Posterior cingulate gyrus (tissue), 11 donors: Measurements from ENCODE around the gene CIAO3.

Source experiments
- DNase-seq, 10 donors: peaks; one replicate each; pipeline versions ENCODE4 v3.0.0 to v3.0.0-alpha.2; 2020 to 2021; ENCODE audit warnings: mixed read lengths in 3 of 10
- intact Hi-C: fragments of 100-400 bp; cut with DNase I; formaldehyde crosslinking; loops from one replicate; pipeline ENCODE4 v1.15.1; 2023

CIAO3 gene

DNA sequence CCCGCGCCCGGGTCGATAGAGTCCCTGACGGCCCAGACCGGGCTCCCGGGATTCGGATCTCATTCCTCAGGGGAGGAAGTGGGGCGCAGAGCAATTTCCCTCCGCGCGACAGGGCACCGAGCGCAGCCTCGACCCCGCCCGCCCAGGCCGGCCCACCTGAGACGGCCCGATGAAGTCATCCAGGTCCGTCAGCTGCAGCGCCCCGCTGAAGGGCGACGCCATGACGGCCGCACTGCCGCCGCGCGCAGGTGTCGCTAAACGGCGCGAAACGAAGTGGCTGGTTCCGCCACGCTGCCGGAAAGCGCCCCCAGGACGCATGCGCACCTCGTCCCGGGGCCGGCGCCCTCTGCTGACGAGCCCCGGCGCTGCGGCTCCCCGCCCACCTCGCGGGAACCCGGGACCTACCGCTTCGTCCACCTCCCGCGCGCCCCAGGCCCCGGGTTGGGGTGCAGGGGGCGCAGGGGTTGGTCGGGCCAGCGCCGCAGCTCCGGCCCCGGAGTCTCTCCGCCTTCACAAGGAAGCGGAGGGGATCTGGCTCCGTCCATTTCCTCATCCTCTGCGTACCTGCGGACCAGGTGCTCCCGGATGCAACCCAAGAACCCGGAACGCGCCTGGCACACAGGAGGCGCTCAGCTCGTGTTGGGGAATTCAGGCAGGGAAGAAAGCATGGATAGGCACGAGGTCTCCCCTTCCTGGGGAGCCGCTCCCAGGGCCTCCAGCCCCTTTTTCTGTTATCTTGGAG lies at the start of gene CIAO3:
CIAO3 (minus strand) TSS at position 234 of the 742 bp plus-strand sequence; CDS start at position 222, 12 bp downstream.
- peak; percentile 77 to 97 (median 85) for DNase-seq
- intact Hi-C loops: loop anchor here (2.0 kb wide), 3 partner anchors 20 to 46 kb away; partner anchors contain the start of gene ANTKMT

DNA sequence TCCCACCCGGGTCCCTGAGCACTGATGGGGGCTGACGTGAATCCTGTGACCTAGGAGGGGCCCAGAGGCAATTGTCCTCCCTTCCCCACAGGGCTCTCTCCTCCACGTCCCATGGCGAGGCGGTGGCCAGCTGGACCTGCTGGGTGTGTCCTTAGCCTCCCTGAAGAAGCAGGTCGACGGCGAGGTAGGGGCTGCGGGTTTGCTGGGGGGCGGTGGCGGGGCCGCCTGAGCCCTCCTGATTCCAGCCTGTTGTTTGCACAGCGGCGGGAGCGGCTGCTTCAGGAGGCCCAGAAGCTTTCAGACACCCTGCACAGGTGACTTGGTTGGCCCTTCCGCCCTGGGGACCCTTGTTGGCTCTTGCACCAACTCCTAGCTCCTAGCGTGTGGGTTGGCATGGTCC lies 49.3 kb upstream of the CIAO3 start:
- no peak for DNase-seq
- intact Hi-C loops: no loop called here

DNA sequence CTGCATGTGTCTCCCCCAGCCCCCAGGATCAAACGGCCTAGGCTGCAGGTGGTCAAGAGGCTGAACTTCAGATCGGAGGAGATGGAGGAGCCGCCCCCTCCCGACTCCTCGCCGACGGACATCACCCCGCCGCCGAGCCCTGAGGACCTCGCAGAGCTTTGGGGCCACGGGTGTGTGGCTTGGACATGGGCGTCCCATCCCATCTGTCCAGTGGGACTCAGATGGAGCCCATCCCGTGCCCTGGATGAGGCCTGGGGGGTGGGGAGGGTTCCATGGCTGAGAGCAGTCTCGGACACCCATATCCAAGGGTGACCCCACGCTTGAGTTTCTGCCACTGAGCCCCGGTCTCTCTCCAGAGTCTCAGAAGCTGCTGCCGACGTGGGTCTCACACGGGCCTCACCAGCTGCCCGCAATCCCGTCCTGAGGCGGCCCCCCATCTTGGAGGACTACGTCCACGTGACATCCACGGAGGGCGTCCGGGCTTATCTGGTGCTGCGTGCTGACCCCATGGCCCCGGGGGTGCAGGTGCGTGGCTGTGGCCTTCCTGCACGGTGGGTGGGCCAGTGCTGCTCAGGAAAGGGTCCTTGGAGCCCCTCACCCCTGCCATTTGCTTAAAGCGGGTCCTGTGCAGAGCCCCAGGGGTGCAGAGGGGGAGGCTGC lies 48.5 kb upstream of the CIAO3 start:
- intact Hi-C loops: no loop called here
- DNase-seq: no peak

DNA sequence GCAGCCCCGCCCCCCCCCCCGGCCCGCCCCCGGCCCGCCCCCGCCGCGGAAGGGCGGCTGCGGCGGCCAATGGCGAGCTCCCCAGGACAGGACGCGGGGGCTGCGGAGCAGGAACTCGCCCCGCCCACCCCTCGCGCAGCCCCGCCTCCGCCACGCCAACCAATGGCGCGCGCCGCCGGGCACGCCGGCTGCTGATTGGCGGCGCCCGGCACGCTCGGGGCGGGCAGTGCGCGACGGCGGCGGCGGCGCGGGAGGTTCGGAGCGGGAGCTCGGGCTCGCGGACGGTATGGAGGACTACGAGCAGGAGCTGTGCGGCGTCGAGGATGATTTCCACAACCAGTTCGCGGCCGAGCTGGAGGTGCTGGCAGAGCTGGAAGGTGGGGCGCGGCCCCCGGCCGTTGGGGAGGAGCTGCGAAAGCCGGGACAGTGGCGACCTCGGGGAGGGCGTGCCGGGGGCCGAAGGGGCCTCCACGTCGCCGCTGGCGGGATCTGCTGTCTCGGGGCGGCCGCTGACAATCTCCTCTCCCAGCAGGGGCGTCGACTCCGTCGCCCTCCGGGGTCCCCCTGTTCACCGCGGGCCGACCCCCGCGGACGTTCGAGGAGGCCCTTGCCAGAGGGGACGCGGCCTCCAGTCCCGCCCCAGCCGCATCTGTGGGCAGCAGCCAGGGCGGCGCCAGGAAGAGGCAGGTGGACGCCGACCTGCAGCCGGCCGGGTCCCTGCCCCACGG lies 47.8 kb upstream of the CIAO3 start, which contains the start of gene CHTF18:
CHTF18 (plus strand) TSS at position 222 of the 728 bp plus-strand sequence; CDS start at position 287, 65 bp downstream.
- intact Hi-C loops: loop anchor here (1.0 kb wide), 1 partner anchor 19 kb away; no protein-coding TSS in a partner anchor
- peak; percentile 80 to 99 (median 88) for DNase-seq

DNA sequence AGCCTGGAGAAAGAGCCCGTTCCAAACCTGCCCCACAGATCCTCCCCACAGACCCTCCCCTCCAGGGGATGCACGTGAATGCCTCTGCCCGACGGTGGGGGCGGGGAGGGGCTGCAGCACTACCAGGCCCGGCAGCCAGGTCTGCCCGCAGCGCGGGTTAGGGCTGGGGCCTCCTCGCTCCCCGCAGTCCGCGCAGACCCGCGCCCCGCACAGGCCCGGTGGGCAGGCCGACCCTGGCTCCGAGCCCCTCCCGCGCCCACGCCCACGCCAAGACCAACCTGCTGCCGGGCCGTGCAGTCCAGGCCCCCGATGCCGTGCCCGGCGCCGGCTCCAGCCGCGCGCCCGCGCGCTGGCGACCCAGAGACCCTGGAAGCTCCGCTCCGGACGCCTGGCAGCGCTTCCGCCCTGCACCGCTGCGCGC lies 47.2 kb upstream of the CIAO3 start, which contains the start of gene RPUSD1:
RPUSD1 (minus strand) TSS at position 404 of the 421 bp plus-strand sequence. CDS start 644 bp downstream, outside the sequence.
- intact Hi-C loops: loop anchor here (1.0 to 2.0 kb wide), 3 partner anchors 19 to 77 kb away; partner anchors contain the start of gene CIAO3
- no peak for DNase-seq

DNA sequence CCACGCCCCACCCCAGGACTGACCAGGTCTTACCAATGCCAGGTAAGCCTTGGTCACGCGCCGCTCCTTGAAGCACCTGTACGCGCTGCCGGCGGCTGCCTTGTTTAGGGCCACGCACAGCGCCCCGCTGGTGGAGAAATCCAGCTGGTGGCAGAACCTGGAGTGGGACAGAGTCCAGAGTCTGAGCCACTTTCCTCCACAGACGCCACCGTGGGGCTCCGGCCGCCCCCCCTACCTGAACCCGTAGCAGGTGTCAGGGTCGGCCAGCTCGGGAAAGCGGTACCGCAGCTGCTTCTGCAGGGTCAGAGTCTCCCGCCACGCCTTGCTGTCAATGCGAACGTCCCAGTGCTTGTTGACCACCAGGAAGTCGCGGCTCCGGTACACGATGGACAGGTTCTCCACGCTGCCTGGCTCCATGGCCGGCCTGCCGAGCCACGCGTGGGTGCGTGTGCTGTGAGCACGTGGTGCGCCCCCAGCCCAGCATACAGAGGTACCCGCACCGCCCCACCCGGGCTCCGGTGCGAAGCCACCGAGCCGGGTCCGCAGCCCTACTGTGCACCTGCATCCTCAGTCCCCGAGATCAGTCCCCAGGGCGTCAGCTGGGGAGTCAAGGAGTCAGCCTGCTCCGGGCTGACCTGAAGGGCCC lies 46.6 kb upstream of the CIAO3 start:
- intact Hi-C loops: loop anchor here (2.0 kb wide), 2 partner anchors 47 to 77 kb away; partner anchors contain the start of gene CIAO3
- peak in 1 of 10 donors; percentile 83 for DNase-seq

DNA sequence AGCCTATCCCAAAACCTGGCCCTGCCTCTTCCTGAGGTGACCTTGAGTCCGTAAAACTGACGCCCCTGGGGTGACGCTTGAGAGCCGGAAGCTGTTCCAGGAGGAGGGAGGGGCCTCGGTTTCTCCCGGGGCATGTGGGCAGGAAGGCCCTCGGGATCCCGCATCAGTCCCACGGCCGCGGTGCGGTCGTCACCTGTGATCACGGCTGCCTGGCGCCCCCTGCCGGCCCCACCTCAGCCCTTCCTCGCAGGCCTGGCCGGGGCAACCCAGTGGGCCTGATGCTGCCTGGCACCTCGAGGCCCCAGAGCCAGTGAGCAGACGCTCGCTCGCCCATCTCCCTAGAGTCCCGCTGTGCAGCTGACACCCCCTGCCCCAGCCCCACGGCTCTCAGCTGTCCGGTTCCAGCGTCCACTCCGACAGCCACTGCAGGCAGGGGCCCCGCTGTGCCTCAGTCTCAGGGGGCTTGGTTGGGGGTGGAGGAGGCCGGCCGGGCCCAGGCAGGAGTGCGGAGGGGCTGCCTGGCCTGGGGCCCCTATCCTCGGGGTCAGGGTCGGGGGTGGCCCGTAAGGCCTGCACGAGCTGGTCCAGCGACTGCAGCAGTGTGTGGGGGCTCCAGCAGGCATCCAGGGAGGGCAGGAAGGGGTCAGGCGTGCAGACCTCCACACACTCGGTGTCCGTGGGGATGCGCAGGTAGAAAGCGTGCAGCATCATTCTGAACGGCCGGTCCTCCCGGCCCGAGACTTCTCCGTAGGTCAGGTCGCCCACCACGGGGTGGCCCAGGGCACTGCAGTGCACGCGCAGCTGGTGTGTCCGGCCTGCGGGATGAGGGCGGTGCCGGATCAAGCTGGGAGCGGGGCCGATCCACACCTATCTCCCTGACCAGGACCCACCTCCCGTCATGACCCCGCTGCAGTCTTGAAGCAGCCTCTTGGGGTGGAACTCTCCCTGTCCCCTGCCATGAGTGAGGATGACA lies 45.1 kb upstream of the CIAO3 start:
- intact Hi-C loops: loop anchor here (2.0 kb wide), 2 partner anchors 45 to 75 kb away; partner anchors contain the start of gene CIAO3
- peak; percentile 56 to 96 (median 74) for DNase-seq

DNA sequence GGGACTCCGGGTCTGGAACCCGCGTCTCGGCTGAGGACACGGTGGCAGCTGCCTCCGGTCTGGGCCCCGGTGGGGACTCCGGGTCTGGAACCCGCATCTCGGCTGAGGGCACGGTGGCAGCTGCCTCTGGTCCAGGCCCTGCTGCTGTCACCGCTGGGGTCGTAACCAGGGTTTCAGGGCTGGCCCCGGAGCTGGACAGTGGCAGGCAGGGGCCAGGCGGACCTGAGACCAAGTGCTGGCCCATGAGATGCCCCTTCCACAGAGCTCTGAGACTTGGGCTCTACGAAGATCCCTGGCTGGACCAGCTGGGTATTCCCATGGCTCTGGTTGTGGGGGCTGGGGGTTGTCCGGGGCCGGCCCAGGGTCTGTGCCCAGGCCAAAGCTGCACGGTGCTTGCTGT lies 43.6 kb upstream of the CIAO3 start:
- intact Hi-C loops: no loop called here
- DNase-seq: no peak

DNA sequence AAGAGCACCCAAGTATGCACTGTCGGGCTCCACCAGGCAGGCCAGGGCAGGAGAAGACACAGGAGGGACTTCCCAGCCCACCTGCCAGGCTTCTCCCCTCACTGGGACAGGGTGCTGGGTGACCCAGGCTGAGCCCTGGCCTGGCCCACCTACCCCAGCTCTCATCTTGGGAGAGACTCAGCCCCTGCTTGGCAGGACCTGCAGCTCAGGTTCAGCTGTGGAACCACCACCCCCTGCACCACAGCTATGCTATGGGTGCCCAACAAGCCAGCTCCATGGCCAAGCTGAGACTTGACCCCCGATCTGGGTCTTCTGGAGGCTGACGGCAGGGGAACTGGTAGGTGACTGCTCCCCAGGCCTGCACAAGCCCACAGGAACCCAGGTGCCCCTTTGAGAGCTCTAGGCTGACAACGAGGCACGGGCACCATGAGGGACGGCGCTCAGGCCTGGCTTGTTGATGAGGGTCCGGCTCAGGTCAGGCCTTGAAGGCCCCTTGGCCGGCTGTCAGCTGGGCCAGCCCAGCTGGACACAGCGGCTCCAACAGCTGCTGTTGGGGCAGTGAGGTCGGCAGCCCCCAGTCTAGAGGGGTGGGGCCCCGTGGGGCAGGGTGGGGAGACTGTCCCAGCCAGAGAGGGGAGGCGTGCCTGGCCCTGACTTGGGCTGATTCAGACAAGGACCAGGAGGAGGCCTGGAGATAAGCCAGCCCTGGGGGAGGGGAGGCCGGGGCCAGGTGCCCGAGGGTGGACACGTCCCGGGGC lies 42.8 kb upstream of the CIAO3 start:
- intact Hi-C loops: no loop called here
- DNase-seq: no peak

DNA sequence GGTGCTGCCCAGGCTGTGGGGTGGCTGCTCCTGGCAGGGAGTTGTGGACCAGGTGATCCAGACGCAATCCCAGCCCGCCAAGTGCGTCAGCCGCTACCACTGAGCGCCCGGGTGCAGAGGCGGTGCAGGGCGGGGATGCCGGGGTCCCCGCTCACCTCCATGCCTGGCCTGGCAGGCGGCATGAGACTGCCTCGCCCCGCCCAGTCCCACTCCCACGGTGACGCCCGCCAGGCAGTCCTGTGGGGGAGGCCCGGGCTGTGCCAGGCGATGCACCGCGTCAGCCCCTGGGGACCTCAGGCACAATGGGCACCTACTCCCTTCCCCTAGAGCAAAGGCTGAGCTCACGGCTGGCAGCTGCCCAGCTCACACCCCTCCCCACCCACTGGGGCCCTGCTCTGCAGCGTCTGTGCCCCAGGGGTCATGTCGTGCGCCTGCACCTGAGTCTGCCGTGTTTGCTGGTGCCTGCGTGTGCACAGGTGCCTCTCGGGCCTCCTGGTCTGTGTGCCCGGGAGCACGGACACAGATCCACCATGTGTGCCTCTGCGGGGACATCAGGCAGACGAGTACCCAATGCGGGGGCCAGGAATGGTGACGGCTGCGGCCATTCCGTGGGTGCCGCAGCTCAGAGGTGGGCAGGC lies 42.1 kb upstream of the CIAO3 start:
- DNase-seq: peak in 2 of 10 donors; percentile 34 to 84
- intact Hi-C loops: no loop called here

DNA sequence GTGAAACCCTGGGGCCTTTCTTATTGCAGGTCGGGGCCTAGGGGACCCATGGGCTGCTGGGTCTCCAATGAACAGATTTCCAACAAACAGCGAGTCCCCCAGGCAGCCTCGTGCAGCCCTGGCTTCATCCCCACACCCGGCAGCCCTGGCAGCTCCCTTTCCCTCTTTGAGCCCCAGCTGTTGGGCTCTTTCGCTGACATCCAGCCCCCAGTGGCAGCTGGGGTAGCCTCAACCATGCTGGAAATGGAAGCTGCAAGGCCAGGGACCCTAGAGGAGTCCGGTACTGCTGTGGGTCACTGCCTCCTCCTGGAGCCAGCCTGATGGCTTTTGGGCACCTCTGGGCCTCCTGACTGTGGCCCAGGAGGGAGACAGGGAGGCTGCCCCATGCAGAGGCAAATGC lies 41.5 kb upstream of the CIAO3 start:
- no peak for DNase-seq
- intact Hi-C loops: no loop called here

DNA sequence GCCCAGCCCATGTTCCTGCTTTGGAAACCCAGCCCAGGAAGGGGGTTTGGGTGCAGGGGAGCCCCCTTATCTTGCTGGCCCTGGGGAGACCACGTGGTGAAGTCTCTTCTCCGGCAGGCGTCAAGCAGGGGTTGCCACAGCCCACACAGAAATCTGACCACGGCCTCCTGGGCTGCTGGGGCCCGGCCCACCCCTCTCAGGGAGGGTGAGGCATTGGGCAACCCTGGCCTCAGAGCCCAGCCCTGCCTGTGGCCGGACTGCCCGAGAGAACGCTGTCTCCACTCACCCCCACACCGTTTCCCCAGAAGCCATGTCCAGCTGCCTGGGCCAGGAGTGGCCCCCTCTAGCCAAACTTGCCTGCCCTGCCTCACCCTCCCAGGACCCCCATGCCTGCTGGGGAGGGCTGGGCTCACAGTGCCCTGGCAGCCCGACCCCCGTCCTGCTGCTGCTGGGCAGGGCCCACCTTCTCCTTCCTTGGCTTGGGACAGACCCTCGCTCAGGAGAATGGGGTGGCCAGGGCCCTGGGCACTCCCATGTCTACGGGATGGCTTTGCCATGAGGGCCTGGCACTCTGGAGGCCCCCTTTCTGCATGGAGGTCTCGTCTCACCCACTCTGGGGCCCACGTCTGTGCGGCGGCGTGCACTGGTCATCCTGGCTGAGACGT lies 40.7 kb upstream of the CIAO3 start:
- intact Hi-C loops: no loop called here
- DNase-seq: no peak

DNA sequence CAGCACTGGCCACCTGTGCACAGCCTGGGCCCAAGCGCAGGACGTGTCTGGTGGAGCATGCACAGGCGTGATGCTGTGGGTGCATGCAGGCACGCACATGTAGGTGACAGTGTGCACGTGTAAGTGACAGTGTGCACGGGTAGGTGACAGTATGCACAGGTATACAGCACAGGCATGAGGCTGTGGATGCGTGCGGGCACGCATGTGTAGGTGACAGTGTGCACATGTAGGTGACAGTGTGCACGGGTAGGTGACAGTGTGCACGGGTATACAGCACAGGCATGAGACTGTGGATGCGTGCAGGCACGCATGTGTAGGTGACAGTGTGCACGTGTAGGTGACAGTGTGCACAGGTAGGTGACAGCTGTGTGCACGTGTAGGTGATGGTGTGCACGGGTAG lies 39.5 kb upstream of the CIAO3 start:
- intact Hi-C loops: no loop called here
- DNase-seq: no peak

DNA sequence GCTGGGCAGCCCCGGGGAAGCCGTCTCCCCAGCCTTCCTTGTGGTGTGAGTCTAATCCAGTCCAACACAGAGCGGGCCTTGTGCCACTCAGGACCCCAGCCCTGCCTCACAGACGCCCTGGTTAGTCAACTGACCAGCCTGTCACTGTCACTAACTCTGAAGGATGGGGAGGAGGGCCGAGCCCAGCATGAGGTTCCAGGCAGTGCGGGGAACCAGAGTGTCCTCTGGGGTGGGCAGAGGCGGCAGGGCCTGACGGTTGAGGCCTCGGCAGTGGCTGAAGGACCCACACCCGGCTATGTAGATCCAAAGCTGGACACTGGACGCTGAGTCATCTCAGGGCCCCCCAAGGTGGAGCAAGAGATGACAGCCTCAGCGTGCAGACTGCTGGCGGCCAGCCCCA lies 38.8 kb upstream of the CIAO3 start:
- intact Hi-C loops: no loop called here
- no peak for DNase-seq

DNA sequence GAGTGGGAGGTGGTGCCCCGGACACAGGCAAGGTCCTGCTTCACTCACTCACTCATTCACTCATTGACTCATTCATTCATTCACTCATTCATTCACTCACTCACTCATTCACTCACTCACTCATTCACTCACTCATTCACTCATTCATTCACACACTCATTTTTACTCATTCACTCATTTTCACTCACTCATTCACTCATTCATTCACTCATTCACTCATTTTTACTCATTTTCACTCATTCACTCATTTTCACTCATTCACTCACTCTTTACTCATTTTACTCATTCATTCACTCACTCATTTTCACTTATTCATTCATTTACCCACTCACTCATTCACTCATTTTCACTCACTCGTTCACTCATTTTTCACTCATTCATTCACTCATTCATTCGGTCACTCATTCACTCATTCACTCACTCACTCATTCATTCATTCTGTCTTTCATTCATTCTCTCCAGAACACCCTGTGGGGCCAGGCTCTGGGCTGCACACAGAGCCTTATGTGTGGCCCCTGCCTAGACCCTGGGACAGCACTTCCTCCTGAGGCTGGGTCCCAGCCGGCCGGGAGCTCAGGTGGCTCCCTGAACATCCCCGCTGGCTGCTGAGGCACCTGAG lies 38.2 kb upstream of the CIAO3 start:
- no peak for DNase-seq
- intact Hi-C loops: no loop called here

DNA sequence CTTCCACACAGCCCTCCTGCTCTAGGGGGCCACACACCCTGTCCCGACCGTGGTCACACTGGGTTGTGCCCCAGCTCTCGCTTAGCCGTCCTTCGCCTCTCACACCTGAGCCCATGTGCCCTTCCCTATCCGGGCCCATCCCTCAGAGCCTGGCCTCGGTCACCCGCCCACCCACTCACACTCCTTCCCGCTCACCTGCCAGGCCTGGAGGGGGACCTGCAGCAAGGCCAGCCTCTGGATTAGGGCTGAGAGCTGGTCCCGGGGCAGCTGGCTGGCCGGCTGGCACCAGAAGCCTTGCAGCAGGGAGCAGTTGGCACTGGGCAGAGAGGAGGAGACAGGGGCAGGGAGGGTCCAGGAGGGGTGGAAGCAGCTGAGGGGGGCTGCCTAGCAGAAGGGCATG lies 37.6 kb upstream of the CIAO3 start:
- no peak for DNase-seq
- intact Hi-C loops: no loop called here

DNA sequence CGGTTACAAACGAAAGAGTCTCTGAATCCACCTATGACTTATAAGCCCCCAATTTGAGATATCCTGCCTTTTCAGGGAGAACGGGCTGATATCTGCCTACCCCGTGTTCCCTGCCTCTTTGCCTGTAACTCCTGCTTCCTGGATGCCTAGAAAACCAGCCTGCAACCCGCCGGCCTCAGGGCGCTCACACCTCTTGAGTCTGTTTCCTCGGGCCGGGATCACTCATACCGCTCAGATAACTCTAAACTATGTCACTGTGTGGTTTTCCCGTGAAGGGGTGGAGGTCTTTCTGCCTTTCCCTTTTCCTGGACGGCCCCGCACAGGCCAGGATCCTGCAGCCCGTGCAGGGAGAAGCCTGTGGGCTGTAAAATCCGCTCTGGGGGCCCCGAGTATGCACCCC lies 37.0 kb upstream of the CIAO3 start:
- DNase-seq: no peak
- intact Hi-C loops: no loop called here
